GM18907 (cell line): ENCODE results near the gene LIPT2.

Source experiments
- ATAC-seq: cut with Tn5 transposase; IDR thresholded peaks from one replicate; pipeline ENCODE4 v1.9.1; 2021; ENCODE audit warnings: mild to moderate bottlenecking, moderate library complexity; ENCODE audit not compliant: unreplicated experiment

The LIPT2 gene

GRCh38 chr11:74504100-74504691 lies 10.7 kb upstream of the LIPT2 start:
- ATAC-seq: no peak

GRCh38 chr11:74494916-74495315 lies 1.4 kb upstream of the LIPT2 start:
- ATAC-seq: no peak

GRCh38 chr11:74493791-74494630 lies 487 bp upstream of the LIPT2 start:
- ATAC-seq: no peak

- no peak for ATAC-seq
These were observed 1.4 kb downstream of the LIPT2 start for GRCh38 chr11:74492084-74492483.

GRCh38 chr11:74490941-74491340 lies 2.6 kb downstream of the LIPT2 start:
- no peak for ATAC-seq

- no peak for ATAC-seq
These were observed 5.6 kb downstream of the LIPT2 start for GRCh38 chr11:74487875-74488274.

- ATAC-seq: no peak
These were observed 7.7 kb downstream of the LIPT2 start for GRCh38 chr11:74485868-74486267.

GRCh38 chr11:74480688-74481417 lies 12.7 kb downstream of the LIPT2 start:
- ATAC-seq: no peak

- no peak for ATAC-seq
These were observed 13.8 kb downstream of the LIPT2 start for GRCh38 chr11:74479732-74480123.

GRCh38 chr11:74478877-74479731 lies 14.4 kb downstream of the LIPT2 start:
- ATAC-seq: no peak

- ATAC-seq: no peak
These were observed 17.0 kb downstream of the LIPT2 start for GRCh38 chr11:74476536-74476935.

GRCh38 chr11:74474316-74474715 lies 19.2 kb downstream of the LIPT2 start:
- ATAC-seq: no peak

GRCh38 chr11:74473382-74474173 lies 19.9 kb downstream of the LIPT2 start:
- ATAC-seq: no peak

GRCh38 chr11:74471668-74472429 lies 21.7 kb downstream of the LIPT2 start:
- no peak for ATAC-seq

- ATAC-seq: no peak
These were observed 22.5 kb downstream of the LIPT2 start for GRCh38 chr11:74471037-74471436.

- ATAC-seq: no peak
These were observed 23.0 kb downstream of the LIPT2 start for GRCh38 chr11:74470526-74470925.

GRCh38 chr11:74468936-74469335 lies 24.6 kb downstream of the LIPT2 start:
- ATAC-seq: no peak

GRCh38 chr11:74468521-74468920 lies 25.0 kb downstream of the LIPT2 start:
- no peak for ATAC-seq

GRCh38 chr11:74468058-74468457 lies 25.5 kb downstream of the LIPT2 start:
- ATAC-seq: no peak
